Measurements from ENCODE around the gene PIP5K1C.
A peak's percentile ranks its signal among the peaks of the same experiment; 100 is the strongest.

Gene PIP5K1C

GRCh38 chr19:3700242-3701032, at the start of gene PIP5K1C:
PIP5K1C (minus strand) TSS chr19:3700468; CDS start chr19:3700390, 78 bp downstream.
- H3K27me3 ChIP-seq (ENCODE audit: control insufficient read depth, insufficient read depth, low read length): no peaks in the 10 kb centered on the region
- no peaks in the 10 kb centered on the region for H3K36me3 ChIP-seq (ENCODE audit: control insufficient read depth, insufficient read depth, low read length)
- no peaks in the 10 kb centered on the region for H3K9me3 ChIP-seq (ENCODE audit: control insufficient read depth, insufficient read depth, low read length)
- H3K4me1 ChIP-seq (ENCODE audit: control insufficient read depth, insufficient read depth, low read length): no peaks in the 10 kb centered on the region
- peak within 1 kb of the TSS; percentile 12 for H3K27ac ChIP-seq (ENCODE audit: low read depth, low read length)
- no peak within 1 kb of the TSS; the same call in 1 of the 2 replicates for H3K9ac ChIP-seq (ENCODE audit: low read depth, low read length)
- H3K4me3 ChIP-seq (ENCODE audit: low read depth, low read length): peak within 1 kb of the TSS; percentile 76

- no peak overlapping the region for H3K4me3 ChIP-seq (ENCODE audit: low read depth, low read length)
- no peaks in the 10 kb centered on the region for H3K9me3 ChIP-seq (ENCODE audit: control insufficient read depth, insufficient read depth, low read length)
- no peaks in the 10 kb centered on the region for H3K27me3 ChIP-seq (ENCODE audit: control insufficient read depth, insufficient read depth, low read length)
- H3K36me3 ChIP-seq (ENCODE audit: control insufficient read depth, insufficient read depth, low read length): peaks cover 28% of the 10 kb centered on the region
- H3K9ac ChIP-seq (ENCODE audit: low read depth, low read length): no peak overlapping the region
- H3K4me1 ChIP-seq (ENCODE audit: control insufficient read depth, insufficient read depth, low read length): no peaks in the 10 kb centered on the region
- no peak overlapping the region for H3K27ac ChIP-seq (ENCODE audit: low read depth, low read length)
Measured at GRCh38 chr19:3748965-3749364, 48.7 kb upstream of the PIP5K1C start.

- no peak overlapping the region for H3K4me3 ChIP-seq (ENCODE audit: low read depth, low read length)
- H3K36me3 ChIP-seq (ENCODE audit: control insufficient read depth, insufficient read depth, low read length): peaks cover 23% of the 10 kb centered on the region
- H3K9ac ChIP-seq (ENCODE audit: low read depth, low read length): no peak overlapping the region
- no peaks in the 10 kb centered on the region for H3K9me3 ChIP-seq (ENCODE audit: control insufficient read depth, insufficient read depth, low read length)
- no peak overlapping the region for H3K27ac ChIP-seq (ENCODE audit: low read depth, low read length)
- no peaks in the 10 kb centered on the region for H3K27me3 ChIP-seq (ENCODE audit: control insufficient read depth, insufficient read depth, low read length)
- no peaks in the 10 kb centered on the region for H3K4me1 ChIP-seq (ENCODE audit: control insufficient read depth, insufficient read depth, low read length)
Measured at GRCh38 chr19:3746371-3747056, 46.2 kb upstream of the PIP5K1C start.

GRCh38 chr19:3745363-3746045, 45.2 kb upstream of the PIP5K1C start:
- no peak overlapping the region for H3K4me3 ChIP-seq (ENCODE audit: low read depth, low read length)
- H3K4me1 ChIP-seq (ENCODE audit: control insufficient read depth, insufficient read depth, low read length): no peaks in the 10 kb centered on the region
- H3K27me3 ChIP-seq (ENCODE audit: control insufficient read depth, insufficient read depth, low read length): no peaks in the 10 kb centered on the region
- peaks cover 17% of the 10 kb centered on the region for H3K36me3 ChIP-seq (ENCODE audit: control insufficient read depth, insufficient read depth, low read length)
- no peak overlapping the region for H3K9ac ChIP-seq (ENCODE audit: low read depth, low read length)
- no peak overlapping the region for H3K27ac ChIP-seq (ENCODE audit: low read depth, low read length)
- no peaks in the 10 kb centered on the region for H3K9me3 ChIP-seq (ENCODE audit: control insufficient read depth, insufficient read depth, low read length)

- Histone ChIP-seq H3K4me1 (ENCODE audit: control insufficient read depth, insufficient read depth, low read length) (no peaks in the 10 kb centered on the region), H3K36me3 (ENCODE audit: control insufficient read depth, insufficient read depth, low read length) (peaks cover 5% of the 10 kb centered on the region; the same call in 1 of the 2 replicates)
Measured at GRCh38 chr19:3743486-3743885, 43.2 kb upstream of the PIP5K1C start.

GRCh38 chr19:3740431-3740830, 40.2 kb upstream of the PIP5K1C start:
- no peaks in the 10 kb centered on the region for H3K27me3 ChIP-seq (ENCODE audit: control insufficient read depth, insufficient read depth, low read length)
- H3K27ac ChIP-seq (ENCODE audit: low read depth, low read length): no peak overlapping the region
- H3K9me3 ChIP-seq (ENCODE audit: control insufficient read depth, insufficient read depth, low read length): no peaks in the 10 kb centered on the region
- H3K4me1 ChIP-seq (ENCODE audit: control insufficient read depth, insufficient read depth, low read length): no peaks in the 10 kb centered on the region
- no peak overlapping the region for H3K9ac ChIP-seq (ENCODE audit: low read depth, low read length)
- peaks cover 19% of the 10 kb centered on the region for H3K36me3 ChIP-seq (ENCODE audit: control insufficient read depth, insufficient read depth, low read length)
- no peak overlapping the region for H3K4me3 ChIP-seq (ENCODE audit: low read depth, low read length)

More at GRCh38 chr19:3743486-3743885, 43.2 kb upstream of the PIP5K1C start:
- Histone ChIP-seq H3K9me3 (ENCODE audit: control insufficient read depth, insufficient read depth, low read length) (no peaks in the 10 kb centered on the region), H3K4me3 (ENCODE audit: low read depth, low read length) (no peak overlapping the region), H3K9ac (ENCODE audit: low read depth, low read length) (no peak overlapping the region), H3K27me3 (ENCODE audit: control insufficient read depth, insufficient read depth, low read length) (no peaks in the 10 kb centered on the region), H3K27ac (ENCODE audit: low read depth, low read length) (no peak overlapping the region)

- H3K36me3 ChIP-seq (ENCODE audit: control insufficient read depth, insufficient read depth, low read length): peaks cover 30% of the 10 kb centered on the region
- H3K27me3 ChIP-seq (ENCODE audit: control insufficient read depth, insufficient read depth, low read length): no peaks in the 10 kb centered on the region
- no peaks in the 10 kb centered on the region for H3K9me3 ChIP-seq (ENCODE audit: control insufficient read depth, insufficient read depth, low read length)
- H3K4me3 ChIP-seq (ENCODE audit: low read depth, low read length): no peak overlapping the region
- no peak overlapping the region for H3K27ac ChIP-seq (ENCODE audit: low read depth, low read length)
- no peaks in the 10 kb centered on the region for H3K4me1 ChIP-seq (ENCODE audit: control insufficient read depth, insufficient read depth, low read length)
- no peak overlapping the region for H3K9ac ChIP-seq (ENCODE audit: low read depth, low read length)
Measured at GRCh38 chr19:3738477-3739220, 38.4 kb upstream of the PIP5K1C start.

GRCh38 chr19:3737487-3738205, 37.4 kb upstream of the PIP5K1C start:
- no peak overlapping the region for H3K4me3 ChIP-seq (ENCODE audit: low read depth, low read length)
- no peak overlapping the region for H3K9ac ChIP-seq (ENCODE audit: low read depth, low read length)
- no peaks in the 10 kb centered on the region for H3K4me1 ChIP-seq (ENCODE audit: control insufficient read depth, insufficient read depth, low read length)
- H3K27me3 ChIP-seq (ENCODE audit: control insufficient read depth, insufficient read depth, low read length): no peaks in the 10 kb centered on the region
- H3K27ac ChIP-seq (ENCODE audit: low read depth, low read length): no peak overlapping the region
- H3K9me3 ChIP-seq (ENCODE audit: control insufficient read depth, insufficient read depth, low read length): no peaks in the 10 kb centered on the region
- peaks cover 30% of the 10 kb centered on the region for H3K36me3 ChIP-seq (ENCODE audit: control insufficient read depth, insufficient read depth, low read length)

GRCh38 chr19:3736106-3736724, 35.9 kb upstream of the PIP5K1C start:
- Histone ChIP-seq H3K36me3 (ENCODE audit: control insufficient read depth, insufficient read depth, low read length) (peaks cover 30% of the 10 kb centered on the region), H3K9ac (ENCODE audit: low read depth, low read length) (no peak overlapping the region), H3K27me3 (ENCODE audit: control insufficient read depth, insufficient read depth, low read length) (no peaks in the 10 kb centered on the region), H3K4me1 (ENCODE audit: control insufficient read depth, insufficient read depth, low read length) (no peaks in the 10 kb centered on the region), H3K27ac (ENCODE audit: low read depth, low read length) (no peak overlapping the region), H3K9me3 (ENCODE audit: control insufficient read depth, insufficient read depth, low read length) (no peaks in the 10 kb centered on the region), H3K4me3 (ENCODE audit: low read depth, low read length) (no peak overlapping the region)

- Histone ChIP-seq H3K9me3 (ENCODE audit: control insufficient read depth, insufficient read depth, low read length) (no peaks in the 10 kb centered on the region), H3K4me3 (ENCODE audit: low read depth, low read length) (no peak overlapping the region), H3K9ac (ENCODE audit: low read depth, low read length) (no peak overlapping the region), H3K27ac (ENCODE audit: low read depth, low read length) (no peak overlapping the region), H3K4me1 (ENCODE audit: control insufficient read depth, insufficient read depth, low read length) (no peaks in the 10 kb centered on the region), H3K36me3 (ENCODE audit: control insufficient read depth, insufficient read depth, low read length) (peaks cover 30% of the 10 kb centered on the region), H3K27me3 (ENCODE audit: control insufficient read depth, insufficient read depth, low read length) (no peaks in the 10 kb centered on the region)
Measured at GRCh38 chr19:3734310-3734600, 34.0 kb upstream of the PIP5K1C start.
